ENCODE measurements around the gene TGFB1I1. TPM values are rescaled to one million over a fixed set of nuclear protein-coding genes. Genes with fewer than 3 reads are reported as not detected.
"Not testable (repeated sequence)": the region's sequence is repeated elsewhere in the genome, so short reads cannot be mapped to it uniquely, and the experiment has no call there.

TGFB1I1 gene
- total RNA-seq, 1 donor from 2014 or later: 19.2 TPM

DNA sequence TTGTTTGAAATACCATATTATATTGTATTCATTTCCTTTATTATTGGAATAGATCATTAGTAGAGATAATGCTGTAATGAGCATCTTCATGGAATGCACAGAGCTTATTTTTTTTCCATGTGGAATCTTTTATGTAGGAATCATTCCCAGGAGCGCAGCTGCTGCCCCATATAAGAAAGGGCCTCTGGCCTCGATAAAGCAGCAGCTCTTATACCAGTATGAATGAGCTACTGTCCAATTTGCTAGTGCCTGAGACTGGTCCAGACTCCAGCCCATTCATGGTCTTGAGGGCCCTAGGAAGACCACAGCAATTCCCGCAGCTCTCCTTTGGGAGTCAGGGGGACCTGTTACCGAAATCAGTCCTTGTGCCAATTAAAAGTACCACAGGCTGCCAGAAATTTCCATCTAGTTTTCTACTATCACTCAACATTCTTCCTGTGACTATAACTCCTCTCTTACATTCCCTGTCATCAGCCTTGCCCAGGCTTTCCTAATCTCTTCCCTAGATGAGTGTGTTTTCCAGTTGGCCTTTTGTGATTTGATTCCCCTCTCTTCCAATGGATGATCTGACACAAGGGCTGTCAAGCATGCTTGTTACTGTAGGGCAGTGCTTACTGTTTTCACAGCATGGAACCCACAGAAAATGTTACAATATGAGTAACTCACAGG lies 31.3 kb upstream of the TGFB1I1 start:
- TF ChIP-seq, protein P1, sequence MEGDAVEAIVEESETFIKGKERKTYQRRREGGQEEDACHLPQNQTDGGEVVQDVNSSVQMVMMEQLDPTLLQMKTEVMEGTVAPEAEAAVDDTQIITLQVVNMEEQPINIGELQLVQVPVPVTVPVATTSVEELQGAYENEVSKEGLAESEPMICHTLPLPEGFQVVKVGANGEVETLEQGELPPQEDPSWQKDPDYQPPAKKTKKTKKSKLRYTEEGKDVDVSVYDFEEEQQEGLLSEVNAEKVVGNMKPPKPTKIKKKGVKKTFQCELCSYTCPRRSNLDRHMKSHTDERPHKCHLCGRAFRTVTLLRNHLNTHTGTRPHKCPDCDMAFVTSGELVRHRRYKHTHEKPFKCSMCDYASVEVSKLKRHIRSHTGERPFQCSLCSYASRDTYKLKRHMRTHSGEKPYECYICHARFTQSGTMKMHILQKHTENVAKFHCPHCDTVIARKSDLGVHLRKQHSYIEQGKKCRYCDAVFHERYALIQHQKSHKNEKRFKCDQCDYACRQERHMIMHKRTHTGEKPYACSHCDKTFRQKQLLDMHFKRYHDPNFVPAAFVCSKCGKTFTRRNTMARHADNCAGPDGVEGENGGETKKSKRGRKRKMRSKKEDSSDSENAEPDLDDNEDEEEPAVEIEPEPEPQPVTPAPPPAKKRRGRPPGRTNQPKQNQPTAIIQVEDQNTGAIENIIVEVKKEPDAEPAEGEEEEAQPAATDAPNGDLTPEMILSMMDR (IDR thresholded peaks at IDR 0.05; ENCODE audit: partially characterized antibody, unreplicated experiment): no peak
- H3K36me3 Mint-ChIP-seq (ENCODE audit: unreplicated experiment): no peaks in the 10 kb centered on the region
- no peak overlapping the region for H3K4me3 Mint-ChIP-seq (ENCODE audit: unreplicated experiment)
- H3K9me3 Mint-ChIP-seq (ENCODE audit: unreplicated experiment): peaks cover 8% of the 10 kb centered on the region
- H3K4me1 Mint-ChIP-seq (ENCODE audit: low read depth, unreplicated experiment): no peaks in the 10 kb centered on the region
- H3K27me3 Mint-ChIP-seq (ENCODE audit: unreplicated experiment): peaks cover 4% of the 10 kb centered on the region
- no peak overlapping the region for H3K27ac Mint-ChIP-seq (ENCODE audit: unreplicated experiment)
- DNase-seq: no peak

DNA sequence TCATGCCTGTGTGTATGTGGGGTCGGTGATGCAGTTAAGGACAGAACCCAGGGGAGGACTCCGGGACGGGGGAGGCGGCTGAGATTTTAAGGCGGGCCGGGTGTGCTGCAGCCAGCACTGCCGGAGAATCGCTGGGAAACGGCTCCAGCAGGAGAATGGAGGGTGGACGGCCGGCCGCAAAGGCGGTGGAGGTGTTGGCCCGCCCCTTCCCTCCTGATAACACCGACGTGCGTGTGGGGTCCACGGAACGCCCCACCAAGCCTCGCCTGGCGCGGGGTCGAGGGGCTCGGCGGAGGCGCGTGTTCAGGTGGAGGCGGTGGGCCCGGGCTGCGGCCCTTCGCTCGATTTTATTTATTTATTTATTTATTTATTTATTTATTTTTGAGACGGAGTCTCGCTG lies 30.0 kb upstream of the TGFB1I1 start:
- Mint-ChIP-seq H3K9me3 (ENCODE audit: unreplicated experiment) (peaks cover 7% of the 10 kb centered on the region), H3K4me1 (ENCODE audit: low read depth, unreplicated experiment) (no peaks in the 10 kb centered on the region), H3K27ac (ENCODE audit: unreplicated experiment) (peak overlapping the region; percentile 82), H3K4me3 (ENCODE audit: unreplicated experiment) (peak overlapping the region; percentile 81), H3K36me3 (ENCODE audit: unreplicated experiment) (peaks cover 5% of the 10 kb centered on the region), H3K27me3 (ENCODE audit: unreplicated experiment) (peaks cover 5% of the 10 kb centered on the region)
- no peak for DNase-seq
- TF ChIP-seq, protein P1 (IDR thresholded peaks at IDR 0.05; ENCODE audit: partially characterized antibody, unreplicated experiment): no peak

DNA sequence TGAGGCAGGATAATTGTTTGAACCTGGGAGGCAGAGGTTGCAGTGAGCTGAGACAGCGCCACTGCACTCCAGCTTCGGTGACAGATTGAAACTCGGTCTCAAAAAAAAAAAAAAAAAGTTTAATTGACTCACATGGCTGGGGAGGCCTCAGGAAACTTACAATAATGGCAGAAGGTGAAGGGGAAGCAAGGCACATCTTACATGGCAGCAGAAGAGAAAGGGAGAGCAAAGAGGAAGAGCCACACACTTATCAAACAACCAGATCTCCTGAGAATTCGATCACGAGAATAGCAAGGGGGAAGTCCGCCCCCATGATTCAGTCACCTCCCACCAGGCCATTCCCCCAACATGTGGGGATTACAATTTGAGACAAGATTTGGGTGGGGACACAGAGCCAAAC lies 26.0 kb upstream of the TGFB1I1 start:
- H3K27me3 Mint-ChIP-seq (ENCODE audit: unreplicated experiment); H3K27ac Mint-ChIP-seq (ENCODE audit: unreplicated experiment): not testable (repeated sequence)

DNA sequence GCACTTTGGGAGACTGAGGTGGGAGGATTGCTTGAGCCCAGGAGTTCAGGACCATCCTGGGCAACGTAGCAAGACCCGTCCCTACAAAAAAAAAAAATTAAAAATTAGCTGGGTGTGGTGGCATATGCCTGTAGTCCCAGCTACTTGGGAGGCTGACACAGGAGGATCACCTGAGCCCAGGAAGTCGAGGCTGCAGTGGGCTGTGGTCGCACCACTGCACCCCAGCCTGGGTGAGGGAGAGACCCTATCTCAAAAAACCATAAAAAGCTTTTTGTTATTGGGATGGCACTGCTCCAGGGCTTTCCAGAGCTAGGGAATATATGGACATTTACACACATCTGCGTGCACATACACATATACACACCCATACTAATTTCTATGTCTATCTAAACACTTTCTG lies 20.8 kb upstream of the TGFB1I1 start:
- TF ChIP-seq, protein P1 (IDR thresholded peaks at IDR 0.05; ENCODE audit: partially characterized antibody, unreplicated experiment): no peak
- DNase-seq: no peak
- Mint-ChIP-seq H3K36me3 (ENCODE audit: unreplicated experiment) (no peaks in the 10 kb centered on the region), H3K9me3 (ENCODE audit: unreplicated experiment) (no peaks in the 10 kb centered on the region), H3K27me3 (ENCODE audit: unreplicated experiment) (peaks cover 2% of the 10 kb centered on the region), H3K4me3 (ENCODE audit: unreplicated experiment) (no peak overlapping the region), H3K4me1 (ENCODE audit: low read depth, unreplicated experiment) (peaks cover 23% of the 10 kb centered on the region), H3K27ac (ENCODE audit: unreplicated experiment) (no peak overlapping the region)

More for the DNA sequence above, 26.0 kb upstream of the TGFB1I1 start:
- not testable (repeated sequence) for H3K4me3 Mint-ChIP-seq (ENCODE audit: unreplicated experiment); H3K4me1 Mint-ChIP-seq (ENCODE audit: low read depth, unreplicated experiment); H3K9me3 Mint-ChIP-seq (ENCODE audit: unreplicated experiment); DNase-seq; H3K36me3 Mint-ChIP-seq (ENCODE audit: unreplicated experiment)

DNA sequence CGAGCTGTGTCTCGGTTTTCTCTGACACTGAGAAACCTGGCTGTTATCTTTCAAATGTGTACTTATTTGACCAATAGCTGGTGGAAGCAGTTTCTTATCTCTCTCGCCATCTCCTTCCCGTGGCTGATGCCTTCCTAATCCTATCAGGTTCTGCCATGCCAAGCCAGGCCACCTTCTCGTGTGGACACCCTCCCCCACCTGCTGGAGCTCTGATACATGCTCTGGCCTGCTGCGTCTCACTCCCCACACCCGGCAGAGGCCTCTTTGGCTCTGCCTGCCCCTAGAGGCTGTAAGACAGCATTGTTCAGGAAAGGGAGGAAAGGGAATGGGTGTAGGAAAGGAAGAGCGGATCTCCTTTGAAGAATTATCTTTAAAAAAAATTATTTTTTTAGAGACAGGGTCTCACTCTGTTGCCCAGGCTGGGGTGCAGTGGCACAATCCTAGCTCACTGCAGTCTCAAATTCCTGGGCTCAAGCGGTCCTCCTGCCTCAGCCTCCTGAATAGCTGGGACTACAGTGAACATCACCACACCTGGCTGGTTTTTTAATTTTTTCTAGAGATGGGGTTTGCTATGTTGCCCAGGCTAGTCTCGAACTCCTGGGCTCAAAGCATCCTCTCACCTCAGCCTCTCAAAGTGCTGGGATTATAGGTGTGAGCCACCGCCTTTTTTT lies 20.1 kb upstream of the TGFB1I1 start:
- peaks cover 23% of the 10 kb centered on the region for H3K4me1 Mint-ChIP-seq (ENCODE audit: low read depth, unreplicated experiment)
- peak overlapping the region; percentile 17 for H3K4me3 Mint-ChIP-seq (ENCODE audit: unreplicated experiment)
- no peaks in the 10 kb centered on the region for H3K36me3 Mint-ChIP-seq (ENCODE audit: unreplicated experiment)
- TF ChIP-seq, protein P1 (IDR thresholded peaks at IDR 0.05; ENCODE audit: partially characterized antibody, unreplicated experiment): peak; percentile 62
- H3K27me3 Mint-ChIP-seq (ENCODE audit: unreplicated experiment): peaks cover 2% of the 10 kb centered on the region
- H3K9me3 Mint-ChIP-seq (ENCODE audit: unreplicated experiment): no peaks in the 10 kb centered on the region
- peak; percentile 68 for DNase-seq
- peak overlapping the region; percentile 4 for H3K27ac Mint-ChIP-seq (ENCODE audit: unreplicated experiment)
